Daoy (cell line): ENCODE measurements around the gene RFPL3. TPM values are rescaled to one million over a fixed set of nuclear protein-coding genes. Genes with fewer than 3 reads are reported as not detected.
A peak's percentile ranks its signal among the peaks of the same experiment; 100 is the strongest.
"Not testable (repeated sequence)": the region's sequence is repeated elsewhere in the genome, so short reads cannot be mapped to it uniquely, and the experiment has no call there.

Experiments used
- DNase-seq: peaks from one replicate; pipeline ENCODE4 v3.0.0-alpha.2; 2015; ENCODE audit warnings: low read depth
- total RNA-seq: library from RNA; depleted of rRNA; stranded (reverse); fragments of >200 nt; shearing (Covaris generic); gene quantifications from 2 replicates; pipeline ENCODE4 v1.2.3, GENCODE V29; 2014

RFPL3 gene
- total RNA-seq, 1 experiment from 2014 or later = not detected

- no peak for DNase-seq
These were observed 4.4 kb upstream of the RFPL3 start for GRCh38 chr22:32353292-32353691.

GRCh38 chr22:32353840-32354239 is 3.8 kb upstream of the RFPL3 start:
- DNase-seq = no peak

DNA sequence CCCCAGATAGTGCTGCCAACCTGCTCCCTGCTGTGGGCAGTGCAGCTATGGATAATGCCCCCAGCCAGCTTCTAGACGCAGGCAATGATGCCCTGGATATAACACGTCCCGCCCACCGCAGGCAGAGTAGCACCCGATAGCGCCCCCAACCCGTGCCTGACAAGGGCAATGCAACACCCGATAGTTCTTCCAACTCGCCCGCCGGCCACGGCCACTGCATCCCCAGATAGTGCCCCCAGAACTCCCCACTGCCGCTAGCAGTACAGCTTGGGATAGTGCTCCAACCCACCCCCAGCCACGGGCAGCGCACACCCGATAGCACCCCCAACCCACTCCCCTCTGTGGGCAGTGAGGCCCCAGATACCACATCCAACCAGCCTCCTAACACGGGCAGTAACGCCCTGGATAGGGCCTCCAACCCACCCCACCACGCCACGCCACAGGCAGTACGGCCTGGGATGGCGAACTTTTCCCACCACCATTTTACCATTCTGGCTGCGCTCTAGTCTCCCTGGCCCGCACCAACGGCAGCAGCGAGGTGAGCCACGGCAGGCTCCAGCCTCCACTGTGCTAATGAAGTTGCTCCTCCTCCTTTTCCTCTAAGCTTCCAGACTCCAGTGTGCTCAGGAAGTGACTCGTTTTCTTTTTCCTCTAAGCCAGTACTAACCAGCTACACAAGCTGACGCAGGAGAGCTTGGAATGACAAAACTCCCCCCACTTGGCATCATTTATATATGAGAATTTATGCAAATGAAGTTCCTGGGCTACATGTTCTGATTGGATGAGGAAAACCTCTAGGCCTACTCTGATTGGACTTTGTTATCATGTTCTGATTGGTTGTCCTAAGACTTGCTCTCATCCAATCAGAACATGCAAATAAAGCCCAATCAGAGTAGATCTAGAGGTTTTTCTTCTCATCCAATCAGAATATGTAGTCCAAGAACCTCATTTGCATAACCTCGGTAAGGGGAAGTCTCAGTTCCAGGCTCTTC is 3.0 kb upstream of the RFPL3 start:
- DNase-seq = no peak

DNA sequence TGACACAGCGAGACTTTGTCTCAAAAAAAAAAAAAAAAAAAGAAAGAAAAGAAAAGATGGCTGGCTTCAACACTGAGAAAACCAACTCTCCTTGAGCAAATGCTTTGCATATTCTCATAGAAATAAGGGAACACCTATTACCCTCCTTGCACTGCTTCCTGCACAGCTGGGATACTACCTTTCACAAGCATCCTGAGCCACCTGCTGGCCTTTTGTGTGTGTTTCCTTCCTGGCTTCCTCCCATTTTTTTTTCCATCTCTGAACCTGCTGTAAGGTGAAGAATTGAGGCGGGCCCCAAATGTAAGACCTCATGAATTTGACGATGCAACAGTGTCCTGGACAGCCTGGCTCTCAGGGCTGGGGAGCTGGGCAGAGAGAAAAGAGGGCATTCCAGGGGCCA is 1.9 kb upstream of the RFPL3 start:
- no peak for DNase-seq

- DNase-seq = not testable (repeated sequence)
These were observed 2.4 kb downstream of the RFPL3 start for GRCh38 chr22:32360096-32360495.

GRCh38 chr22:32361257-32361656 is 3.6 kb downstream of the RFPL3 start:
- DNase-seq = no peak

DNA sequence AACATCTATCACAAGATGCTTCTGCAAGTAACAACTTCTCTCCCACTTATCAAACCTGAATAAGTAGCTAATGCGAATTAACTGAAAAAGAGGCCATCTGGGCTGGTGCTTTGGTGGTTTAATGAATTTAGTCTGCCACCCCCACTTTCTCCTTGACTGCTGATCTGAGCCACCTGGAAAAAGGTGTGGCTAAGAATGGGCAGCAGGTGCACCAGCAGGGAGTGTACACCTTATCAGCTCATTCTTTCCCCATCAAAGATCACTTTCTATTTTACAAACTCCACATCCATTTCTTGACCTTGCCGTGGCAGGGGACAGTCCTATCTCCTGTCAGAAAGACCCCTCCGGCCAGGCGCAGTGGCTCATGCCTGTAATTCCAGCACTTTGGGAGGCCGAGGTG is 6.5 kb downstream of the RFPL3 start:
- DNase-seq = no peak

- no peak for DNase-seq
These were observed 18.2 kb downstream of the RFPL3 start for GRCh38 chr22:32375678-32376450.

- no peak for DNase-seq
These were observed 19.0 kb downstream of the RFPL3 start for GRCh38 chr22:32376681-32377080.

DNA sequence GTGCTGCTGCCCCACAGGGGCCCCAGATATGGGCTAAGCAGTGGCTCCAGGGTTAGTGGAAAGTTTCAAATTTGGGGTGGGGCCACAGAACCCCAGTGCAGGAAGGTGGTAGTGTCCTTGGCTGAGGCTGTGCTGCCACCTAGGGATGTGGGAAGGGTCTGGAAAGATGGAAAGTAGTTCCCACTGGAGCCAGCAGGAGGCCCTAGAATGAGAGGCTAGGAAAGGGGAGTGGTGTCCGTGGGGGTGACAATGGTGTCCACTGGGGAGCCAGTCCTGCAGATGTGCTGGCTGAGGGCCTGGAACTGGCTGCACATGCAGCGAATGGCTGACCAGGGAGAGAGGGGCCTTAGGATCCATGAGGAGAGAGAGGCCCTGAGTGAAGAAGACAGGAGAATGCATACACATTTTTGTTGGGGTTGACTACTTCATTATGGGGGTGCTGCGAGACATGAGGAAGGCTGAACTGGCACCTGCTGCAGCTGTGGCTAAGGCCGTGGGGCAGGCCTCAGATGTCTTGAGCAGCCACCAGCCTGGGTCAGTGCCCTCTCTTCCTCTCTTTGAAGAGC is 21.1 kb downstream of the RFPL3 start:
- peak; percentile 62 for DNase-seq

- peak; percentile 45 for DNase-seq
These were observed 23.3 kb downstream of the RFPL3 start for GRCh38 chr22:32380991-32381390.

DNA sequence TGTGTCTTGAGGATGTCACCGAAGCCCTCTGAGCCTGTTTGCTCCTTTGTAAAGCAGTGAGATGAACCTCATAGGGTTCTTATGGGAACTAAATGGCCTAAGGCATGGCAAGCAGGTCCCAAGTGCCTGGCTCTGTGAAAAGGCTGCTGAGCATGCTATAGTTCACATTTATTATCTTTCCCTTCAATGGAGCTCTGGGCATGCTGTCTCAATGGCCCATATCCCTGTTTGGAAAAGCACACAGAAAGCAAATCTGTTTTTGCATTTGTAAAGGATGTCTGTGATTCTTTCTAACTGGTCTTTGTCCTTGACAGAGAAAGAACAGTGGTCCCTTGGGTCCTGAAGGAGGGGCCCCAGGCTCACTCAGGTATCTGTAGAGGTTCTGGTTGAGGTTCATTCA is 28.0 kb downstream of the RFPL3 start:
- DNase-seq = no peak

- no peak for DNase-seq
These were observed 32.0 kb downstream of the RFPL3 start for GRCh38 chr22:32389685-32390084.

DNA sequence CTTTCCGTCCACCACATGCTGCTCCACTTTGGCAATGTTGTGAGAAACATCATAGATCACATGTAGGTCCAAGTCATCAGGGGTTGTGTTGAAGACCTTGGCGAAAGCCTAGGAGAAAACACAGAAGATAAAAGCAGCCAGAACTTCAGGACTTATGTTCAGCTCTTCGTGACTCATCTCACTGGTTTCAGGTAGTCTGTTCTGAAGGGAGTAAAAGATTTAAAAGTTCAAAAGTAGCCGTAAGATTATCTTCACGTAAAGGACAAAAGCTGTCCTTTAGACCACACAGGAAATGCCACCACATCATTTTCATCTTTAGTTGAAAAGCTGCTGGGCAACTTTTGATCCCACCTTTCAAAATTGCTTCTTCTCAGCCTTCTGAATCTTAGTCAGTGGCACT is 37.4 kb downstream of the RFPL3 start:
- no peak for DNase-seq

- no peak for DNase-seq
These were observed 38.6 kb downstream of the RFPL3 start for GRCh38 chr22:32396255-32396654.

DNA sequence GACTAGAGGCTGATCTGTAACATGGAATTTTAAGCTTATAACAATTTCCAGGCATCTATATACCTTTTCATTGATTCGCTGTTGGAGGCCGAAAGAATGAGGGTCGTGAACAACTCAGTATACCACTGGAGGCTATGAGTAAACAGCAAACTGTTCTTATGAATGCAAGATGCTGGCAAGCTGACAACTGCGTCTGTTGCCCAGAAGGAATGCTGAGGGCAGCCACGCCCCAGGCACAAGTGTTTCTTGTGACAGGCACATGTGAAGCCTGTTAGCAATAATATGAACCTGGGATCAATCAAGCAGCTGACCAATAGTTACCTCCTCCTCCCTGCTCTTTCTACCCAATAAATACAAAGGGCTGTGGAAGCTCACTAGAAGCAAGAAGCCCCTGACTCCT is 39.1 kb downstream of the RFPL3 start:
- DNase-seq = no peak

GRCh38 chr22:32401486-32401885 is 43.8 kb downstream of the RFPL3 start:
- DNase-seq = no peak

DNA sequence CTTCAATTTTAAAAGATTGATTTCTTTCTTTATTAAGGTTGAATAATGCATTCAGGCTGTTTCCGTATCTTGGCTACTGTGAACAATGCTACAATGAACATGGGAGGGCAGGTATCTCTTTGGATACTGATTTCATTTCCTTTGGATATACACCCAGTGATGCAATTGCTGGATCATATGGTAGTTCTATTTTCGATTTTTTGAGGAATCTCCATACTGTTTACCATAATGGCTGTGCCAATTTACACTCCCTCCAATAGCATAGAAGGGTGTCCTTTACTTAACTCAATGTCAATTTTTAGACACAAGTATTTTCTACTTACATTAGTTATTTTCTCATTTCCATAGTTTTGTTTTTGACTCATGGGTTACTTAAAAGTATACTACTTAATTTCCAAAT is 46.4 kb downstream of the RFPL3 start:
- DNase-seq = no peak

- DNase-seq = no peak
These were observed 49.6 kb downstream of the RFPL3 start for GRCh38 chr22:32407312-32407711.

GRCh38 chr22:32407936-32408335 is 50.3 kb downstream of the RFPL3 start:
- no peak for DNase-seq

- no peak for DNase-seq
These were observed 52.3 kb downstream of the RFPL3 start for GRCh38 chr22:32409977-32410376.

- no peak for DNase-seq
These were observed 52.8 kb downstream of the RFPL3 start for GRCh38 chr22:32410459-32410858.
